CD4-positive, alpha-beta T cell treated with Interleukin-17A for 4 hours (primary cell): ENCODE results near the gene HECTD2.
"Not testable (repeated sequence)": the region's sequence is repeated elsewhere in the genome, so short reads cannot be mapped to it uniquely, and the experiment has no call there.

Source experiments
- DNase-seq: peaks from one replicate; pipeline ENCODE4 v3.0.0-alpha.2; 2020; ENCODE audit warnings: mixed read lengths

HECTD2 gene

DNA sequence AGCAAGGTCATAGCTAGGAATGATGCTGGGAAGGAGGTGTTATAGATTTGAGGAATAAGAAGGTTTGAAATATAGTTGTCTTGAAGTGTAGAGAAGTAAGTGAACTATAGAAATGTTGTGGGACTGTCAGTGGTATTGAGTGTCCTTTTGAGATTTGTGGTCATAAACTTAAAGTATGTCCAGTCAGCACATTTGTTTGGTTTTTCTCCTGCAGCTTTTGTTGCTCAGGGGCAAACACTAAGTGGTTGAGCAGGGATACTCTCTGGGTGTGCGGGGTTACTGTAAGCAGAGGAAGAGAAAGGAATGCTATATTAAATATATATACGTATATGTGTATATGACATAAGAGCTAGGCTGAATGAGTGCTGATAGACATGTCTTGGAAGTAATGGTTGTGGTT lies 67.1 kb downstream of the HECTD2 start:
- DNase-seq: no peak

DNA sequence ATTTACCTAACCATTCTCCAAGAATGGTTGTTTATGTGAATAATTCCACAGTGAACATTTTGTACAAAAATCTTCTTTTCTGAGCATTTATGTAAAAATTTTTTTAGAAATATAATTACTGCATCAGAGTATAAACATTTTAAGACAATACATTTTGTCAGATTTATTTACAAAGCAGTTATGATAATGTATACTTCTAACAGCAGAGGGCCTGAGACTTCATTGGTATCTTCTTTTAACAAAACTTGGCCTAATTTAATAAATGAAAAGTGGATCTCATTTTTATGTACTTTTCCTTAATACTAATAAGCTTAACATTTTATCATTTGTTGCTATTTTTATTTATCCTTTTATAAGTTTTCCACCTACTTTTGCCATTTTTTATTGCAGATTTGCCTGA lies 69.4 kb downstream of the HECTD2 start:
- no peak for DNase-seq

DNA sequence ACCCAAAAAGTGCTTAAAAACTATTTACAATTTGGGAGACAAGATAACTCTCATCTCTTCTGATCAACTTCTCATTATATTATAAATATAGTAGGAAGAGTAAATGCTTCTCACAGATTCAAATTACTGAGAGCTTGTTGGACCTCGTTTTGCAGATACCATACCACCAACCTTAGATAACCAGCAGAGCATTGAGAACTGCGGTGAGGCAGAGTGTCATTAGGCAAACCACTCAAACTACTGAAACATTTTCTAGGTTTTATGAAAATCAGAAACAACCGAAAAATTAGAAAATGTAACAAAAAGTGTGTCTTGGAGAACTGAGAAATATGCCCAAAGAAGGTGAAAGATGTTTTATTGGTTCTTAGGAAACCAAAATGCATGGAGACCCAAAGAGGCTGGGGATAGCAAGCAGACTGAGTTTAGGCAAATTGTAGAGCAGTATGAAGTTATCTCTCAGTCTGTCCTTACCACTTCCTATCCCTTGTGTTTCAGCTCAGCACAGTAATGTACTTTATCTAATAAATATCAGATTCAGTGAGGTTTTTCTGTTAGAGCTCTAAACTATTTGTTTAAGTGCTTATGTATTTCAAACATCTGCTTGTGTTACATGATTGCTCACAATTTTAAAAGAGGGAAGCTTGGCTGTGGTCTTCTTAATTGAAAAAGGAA lies 77.9 kb downstream of the HECTD2 start:
- no peak for DNase-seq

DNA sequence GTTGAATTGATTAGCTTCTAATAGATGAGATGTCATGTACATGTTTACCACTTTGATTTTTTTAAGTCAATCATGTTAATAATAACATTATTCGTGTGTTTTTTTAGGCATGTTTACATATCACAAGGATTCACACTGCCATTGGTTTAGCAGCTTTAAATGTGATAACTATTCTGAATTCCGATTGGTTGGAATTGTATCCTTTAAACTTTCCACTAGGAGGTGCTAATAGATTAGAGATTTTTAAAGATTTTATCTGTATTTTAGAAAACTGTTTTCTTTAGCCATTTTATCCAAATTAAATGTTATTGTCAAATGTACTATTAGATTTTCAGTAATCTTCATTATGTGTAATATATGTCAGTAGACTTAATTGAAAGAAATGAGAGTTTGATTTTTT lies 83.2 kb downstream of the HECTD2 start:
- DNase-seq: no peak

DNA sequence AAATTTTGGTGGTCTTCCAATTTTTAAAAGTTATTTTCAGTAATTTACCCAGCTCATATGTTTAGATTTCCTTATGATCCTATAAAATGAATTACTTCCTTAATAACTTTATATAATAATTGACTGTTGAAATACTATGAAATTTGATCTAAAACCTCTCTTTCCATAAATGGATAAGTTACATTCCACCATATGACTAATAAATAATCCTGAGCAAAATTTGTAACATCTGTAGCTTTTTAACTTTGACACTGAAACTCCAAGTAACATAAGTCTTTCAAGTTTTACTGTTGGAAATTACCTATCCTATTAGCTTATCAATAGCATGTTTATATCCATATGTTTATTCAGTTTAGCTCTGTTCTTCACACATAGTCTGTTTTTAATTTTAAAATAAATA lies 85.3 kb downstream of the HECTD2 start:
- no peak for DNase-seq

DNA sequence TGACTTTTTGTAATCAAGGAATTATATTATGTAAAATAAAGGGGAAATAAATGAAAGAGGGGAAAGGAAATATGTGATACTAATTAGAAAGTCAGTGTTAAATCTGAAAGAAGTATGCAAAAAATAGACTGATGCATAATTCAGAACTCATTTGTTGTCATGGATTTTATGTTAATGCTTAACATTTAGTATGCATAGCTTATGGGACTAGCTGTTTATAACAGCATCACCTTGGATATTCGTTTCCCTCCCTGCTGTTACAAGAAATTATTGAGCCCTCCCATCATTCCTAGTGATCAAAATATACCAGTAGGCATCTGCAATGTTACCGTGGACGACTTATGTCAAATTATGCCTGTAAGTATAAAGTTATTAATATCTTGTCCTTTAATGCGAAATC lies 85.9 kb downstream of the HECTD2 start:
- no peak for DNase-seq

DNA sequence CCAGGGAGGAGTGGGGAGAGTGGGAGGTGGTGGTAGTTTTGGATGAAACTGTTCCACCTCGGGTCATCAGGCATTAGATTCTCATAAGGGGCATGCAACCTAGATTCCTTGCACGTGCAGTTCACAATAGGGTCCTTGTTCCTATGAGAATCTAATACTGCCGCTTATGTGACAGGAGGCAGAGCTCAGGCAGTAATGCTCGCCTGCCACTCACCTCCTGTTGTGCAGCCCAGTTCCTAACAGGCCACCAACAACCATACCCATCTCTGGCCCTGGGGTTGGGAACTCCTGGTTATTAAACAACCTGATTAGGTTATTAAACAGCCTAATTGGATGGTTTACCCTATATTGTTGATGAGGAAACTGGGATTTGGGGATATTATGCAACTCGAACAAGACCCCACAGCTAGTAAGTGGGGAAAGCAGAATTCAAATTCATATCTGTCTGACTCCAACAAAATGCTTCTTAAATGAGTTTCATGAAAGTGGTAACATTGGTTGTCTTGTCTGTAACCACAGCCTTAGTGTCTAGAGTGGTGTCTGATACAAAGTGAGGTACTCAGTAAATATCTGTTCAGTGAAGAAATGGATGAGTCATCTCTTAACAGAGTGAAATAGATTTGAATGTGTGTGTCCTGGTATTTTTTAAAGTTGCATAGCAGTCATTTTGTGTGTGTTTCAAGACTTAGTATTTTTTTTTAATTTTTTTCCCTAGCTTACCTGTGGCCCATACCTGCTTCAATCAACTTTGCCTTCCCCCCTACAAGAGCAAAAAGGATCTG lies 101.6 kb downstream of the HECTD2 start:
- no peak for DNase-seq

DNA sequence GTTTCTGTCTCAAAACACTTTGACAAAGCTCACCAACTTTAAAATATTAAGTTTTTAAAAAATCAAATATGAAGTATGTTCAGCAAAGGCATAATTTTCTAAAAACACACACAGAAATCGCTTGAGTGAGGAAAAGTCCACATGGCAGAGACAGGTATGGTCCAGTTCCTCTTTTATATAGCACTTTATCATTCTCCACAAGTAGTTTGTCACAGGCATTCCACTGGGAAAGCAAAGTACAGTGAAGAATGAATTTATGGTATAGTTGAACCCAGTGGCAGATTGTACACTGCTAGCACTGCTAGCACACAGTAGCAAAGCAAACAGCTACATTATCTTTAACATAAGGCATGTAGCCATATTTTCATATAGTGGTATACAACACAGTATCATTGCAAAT lies 102.3 kb downstream of the HECTD2 start:
- DNase-seq: no peak

DNA sequence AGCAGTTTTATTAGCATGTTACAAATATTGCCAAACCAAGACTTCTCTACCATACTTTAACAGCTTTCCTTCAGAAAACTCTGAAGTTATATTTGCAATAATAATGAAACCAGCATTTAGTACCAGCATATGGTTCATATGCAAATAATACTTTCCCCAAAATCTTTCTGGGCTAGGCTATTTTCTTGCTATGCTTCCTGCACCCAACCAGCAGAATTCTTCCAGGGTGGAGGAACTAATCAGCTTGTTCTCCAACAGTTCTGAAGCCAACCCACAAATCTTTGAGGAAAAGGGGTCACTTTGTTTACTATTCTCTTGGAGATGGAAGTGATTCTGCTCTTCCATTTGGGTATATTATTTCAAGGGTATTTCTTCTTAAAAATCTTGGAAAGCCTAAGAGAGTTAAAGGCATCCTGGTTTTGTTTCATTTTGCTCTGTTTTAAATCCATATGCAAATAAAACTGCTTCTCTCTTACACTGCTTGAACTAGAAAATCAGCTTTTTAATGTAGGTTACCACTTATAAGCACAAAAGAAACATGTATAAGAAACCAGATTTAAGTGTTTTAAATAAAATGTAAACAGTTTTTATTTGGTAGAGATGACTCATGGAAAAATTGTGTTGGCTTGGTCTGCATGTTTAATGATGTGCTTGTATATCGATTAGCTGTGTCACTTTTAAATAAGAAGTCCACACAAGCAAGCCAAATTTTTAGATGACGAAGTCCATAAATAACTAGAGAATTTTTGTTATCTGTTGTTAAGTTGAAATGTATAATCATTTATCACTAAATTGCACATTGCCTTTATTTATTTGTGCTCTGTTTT lies 103.7 kb downstream of the HECTD2 start:
- DNase-seq: no peak

DNA sequence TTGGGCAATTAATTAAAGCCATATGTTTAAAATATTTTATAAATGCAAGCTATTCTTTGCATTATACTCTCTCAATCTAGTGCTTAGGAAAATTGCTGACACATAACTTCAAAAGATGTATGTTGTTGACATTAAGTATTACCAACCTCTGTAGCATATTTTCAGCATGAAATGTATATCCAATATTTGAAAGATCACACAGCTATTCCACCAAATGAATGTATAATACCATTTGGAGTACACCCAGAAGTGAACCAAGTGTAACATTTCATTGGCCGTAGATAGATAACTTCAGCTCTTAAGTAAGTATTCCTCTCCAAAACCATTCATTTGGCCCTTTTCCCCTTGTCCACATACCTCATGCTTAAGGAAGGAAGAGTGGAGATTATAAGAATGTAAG lies 104.6 kb downstream of the HECTD2 start:
- DNase-seq: no peak

DNA sequence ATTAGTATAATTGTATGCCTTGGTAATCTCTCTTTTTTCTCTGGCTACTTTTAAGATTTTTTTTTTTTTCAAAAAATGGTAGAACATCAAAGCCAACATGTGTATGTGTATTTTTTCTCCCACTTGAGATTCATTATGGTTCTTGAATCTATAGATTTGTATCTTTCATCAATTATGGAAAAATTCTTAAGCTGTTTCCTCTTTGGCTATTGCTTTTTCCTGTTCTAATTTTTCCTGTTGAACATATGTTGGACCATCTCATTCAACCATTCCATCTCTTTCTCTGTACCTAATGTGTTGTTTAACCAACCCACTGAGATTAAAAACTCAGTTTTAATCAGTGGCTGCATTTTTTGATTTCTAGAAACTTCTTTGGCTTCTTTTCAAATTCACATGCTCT lies 107.2 kb downstream of the HECTD2 start:
- no peak for DNase-seq

DNA sequence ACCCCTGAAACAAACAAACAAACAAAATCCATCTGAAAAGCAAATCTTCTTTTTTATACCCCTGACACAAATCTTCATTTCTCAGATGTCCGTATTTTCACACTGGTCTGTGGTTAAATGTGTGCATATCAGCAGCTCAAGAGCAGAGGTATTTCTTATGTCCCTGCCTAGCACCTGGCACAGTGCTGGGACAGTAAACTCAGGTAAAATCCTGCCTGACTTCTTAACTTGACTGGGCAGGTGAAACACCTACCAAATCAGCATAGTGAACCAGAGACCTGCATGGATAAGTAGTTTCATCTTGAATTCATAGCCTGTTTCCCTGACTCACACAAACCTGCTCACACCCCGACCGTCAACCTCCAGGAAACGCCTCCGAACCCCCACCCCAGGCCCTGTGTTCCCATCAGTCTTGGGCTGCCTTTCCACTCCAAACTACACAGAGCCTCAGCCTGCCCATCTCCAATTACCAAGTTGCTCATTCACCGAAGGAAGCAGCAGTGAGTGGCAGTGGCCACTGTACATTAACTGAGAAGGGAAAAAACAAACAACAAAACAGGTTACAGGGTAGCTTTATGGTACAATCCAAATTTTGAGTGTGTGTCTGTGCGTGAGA lies 109.9 kb downstream of the HECTD2 start:
- no peak for DNase-seq

DNA sequence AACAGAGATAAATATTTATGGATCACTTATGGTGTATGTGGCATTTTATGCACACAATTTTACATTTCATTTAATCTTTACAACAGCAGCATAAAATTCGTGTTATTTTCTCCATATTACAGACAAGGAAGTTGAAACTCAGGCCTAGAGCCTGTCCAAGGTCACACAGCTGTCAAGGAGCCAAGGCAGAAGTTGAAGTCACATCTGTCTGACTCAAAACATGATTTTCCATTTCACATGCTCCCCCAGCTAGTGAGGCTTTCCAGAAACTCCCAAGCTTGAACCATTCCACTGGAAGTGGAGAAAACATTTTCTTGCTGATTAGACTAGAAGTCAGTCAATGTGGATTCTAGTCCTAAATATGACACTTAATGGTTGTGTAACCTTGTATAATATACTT lies 110.5 kb downstream of the HECTD2 start:
- DNase-seq: no peak

DNA sequence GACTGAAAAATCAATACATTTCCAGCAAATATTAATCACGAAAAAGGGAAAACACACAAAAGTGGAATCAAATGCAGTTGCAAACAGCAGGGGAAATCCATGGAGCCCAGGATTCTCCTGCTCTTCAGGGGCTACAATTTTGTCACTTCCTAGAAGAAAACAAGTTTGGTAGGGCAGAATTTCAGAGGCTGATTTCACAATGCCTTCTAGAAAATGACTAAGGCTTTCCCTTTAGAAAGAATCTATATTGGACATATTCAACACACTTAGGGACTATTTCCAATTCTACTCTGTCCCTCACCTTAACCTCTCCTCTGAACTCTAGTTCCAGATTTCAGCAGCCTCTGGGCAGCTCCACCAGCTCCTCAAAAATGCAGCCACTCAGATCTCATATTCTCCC lies 111.3 kb downstream of the HECTD2 start:
- no peak for DNase-seq

DNA sequence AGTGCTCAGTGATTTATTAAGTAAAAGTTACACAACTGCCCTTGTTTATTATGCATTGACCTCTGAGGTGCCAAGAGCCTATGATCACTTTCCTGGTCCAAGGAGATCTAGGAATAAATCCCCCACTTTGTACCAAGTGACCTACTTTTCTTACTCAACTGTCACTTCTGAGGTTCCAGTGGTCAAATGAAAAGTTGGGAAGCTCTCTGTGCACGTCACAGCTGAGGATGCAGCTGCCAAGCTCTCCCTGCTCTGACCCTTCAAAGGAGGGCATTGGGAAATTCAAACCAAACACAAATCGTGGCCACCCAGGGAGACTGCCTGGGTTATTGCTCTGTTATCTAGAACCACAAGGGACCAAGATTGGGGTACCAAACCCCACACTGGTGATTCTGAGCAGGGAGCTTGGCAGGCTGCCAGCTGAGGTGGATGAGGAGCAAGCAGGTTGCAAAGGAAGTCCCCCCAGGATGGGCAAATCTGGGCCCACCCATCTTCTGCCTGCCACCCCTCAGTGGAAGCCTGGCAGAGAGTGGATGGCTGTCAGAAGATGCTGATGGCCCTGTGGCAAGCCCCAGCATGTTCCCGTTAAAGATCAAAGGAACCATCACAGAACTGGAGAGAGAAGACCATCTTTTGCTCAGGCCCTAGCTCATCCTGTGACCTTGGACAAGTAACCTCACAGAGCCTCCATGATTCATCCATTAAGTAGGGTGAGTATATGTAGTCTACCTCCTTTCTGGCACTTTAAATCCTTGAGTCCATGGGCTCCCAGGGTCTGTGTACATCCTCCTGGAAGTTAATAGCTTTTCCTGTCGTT lies 116.0 kb downstream of the HECTD2 start:
- no peak for DNase-seq

DNA sequence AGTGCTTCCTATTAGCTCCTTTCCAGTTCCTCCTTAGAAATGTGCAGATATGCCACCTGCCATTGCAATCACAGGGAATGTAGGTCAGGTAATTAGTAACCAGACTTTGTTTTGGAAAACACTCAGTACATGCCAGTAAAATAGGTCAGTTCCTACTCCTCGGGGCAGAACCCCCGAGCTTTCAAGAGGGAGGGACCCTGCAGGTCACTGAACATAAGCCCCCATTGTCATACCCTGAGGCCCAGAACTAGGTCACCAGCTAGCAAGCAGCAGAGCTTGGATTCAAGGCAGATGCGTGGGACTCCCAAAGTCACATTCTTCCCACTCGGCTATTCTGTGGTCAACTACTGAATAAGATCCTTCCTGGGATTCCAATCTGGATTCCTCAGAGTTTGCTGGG lies 117.9 kb downstream of the HECTD2 start:
- no peak for DNase-seq

DNA sequence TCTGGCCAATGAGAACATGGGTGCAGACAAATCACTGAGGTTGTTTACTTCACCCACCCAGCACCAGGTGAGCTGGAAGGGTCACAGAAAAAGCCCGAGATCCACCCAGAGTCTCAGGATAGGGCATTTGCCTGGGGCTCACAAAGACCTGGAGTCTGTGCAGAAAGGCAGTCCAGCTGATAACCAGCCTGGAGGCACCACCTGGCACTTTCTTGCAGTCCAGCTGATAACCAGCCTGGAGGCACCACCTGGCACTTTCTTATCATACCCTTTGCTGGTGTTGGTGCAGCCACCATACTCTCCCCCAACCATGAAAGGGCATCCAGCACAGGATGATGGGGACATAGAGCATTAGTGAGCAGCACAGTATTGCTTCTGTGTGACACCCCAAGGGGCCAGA lies 118.6 kb downstream of the HECTD2 start:
- DNase-seq: no peak

DNA sequence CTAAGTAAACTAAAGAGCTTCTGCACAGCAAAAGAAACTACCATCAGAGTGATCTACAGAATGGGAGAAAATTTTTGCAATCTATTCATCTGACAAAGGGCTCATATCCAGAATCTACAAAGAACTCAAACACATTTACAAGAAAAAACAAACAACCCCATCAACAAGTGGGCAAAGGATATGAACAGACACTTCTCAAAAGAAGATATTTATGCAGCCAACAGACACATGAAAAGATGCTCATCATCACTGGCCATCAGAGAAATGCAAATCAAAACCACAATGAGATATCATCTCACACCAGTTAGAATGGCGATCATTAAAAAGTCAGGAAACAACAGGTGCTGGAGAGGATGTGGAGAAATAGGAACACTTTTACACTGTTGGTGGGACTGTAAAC lies 124.6 kb downstream of the HECTD2 start:
- DNase-seq: not testable (repeated sequence)

DNA sequence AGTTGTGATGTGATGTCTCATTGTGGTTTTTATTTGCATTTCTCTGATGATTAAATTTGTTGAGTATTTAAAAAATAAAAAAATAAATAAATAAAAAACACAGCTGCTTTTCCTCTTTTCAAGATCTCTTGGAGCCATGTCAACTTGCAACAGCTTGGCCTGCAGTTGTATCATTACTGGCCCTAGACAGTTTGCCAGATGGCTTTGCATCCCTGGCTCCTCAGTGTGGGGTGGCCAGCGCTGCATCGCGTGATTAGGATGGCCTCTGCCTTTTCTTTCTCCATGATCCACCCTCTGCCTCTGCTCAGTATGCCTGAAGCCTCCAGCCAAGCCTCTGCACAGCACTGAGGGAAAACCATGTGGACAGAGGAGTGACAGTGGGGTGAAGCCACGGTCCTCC lies 126.0 kb downstream of the HECTD2 start:
- DNase-seq: no peak

DNA sequence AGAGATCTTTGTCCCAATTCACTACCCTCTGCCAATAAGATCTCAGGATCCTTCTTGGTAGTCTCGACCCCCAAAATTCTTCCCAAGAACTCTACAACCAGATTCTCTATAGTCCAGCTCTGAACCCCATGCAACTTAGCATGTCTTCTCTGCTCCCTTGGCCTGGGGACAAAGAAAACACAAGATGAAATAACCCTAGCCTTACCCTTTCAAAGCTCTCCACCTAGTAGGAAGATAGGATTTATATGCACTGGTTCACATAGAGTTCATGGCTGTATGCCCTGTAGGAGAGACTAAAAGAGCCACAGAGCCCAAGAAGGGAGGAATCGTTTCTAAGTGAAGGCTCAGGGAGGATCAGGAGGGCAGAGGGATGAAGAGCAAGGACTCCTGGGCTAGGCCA lies 126.6 kb downstream of the HECTD2 start:
- DNase-seq: no peak

DNA sequence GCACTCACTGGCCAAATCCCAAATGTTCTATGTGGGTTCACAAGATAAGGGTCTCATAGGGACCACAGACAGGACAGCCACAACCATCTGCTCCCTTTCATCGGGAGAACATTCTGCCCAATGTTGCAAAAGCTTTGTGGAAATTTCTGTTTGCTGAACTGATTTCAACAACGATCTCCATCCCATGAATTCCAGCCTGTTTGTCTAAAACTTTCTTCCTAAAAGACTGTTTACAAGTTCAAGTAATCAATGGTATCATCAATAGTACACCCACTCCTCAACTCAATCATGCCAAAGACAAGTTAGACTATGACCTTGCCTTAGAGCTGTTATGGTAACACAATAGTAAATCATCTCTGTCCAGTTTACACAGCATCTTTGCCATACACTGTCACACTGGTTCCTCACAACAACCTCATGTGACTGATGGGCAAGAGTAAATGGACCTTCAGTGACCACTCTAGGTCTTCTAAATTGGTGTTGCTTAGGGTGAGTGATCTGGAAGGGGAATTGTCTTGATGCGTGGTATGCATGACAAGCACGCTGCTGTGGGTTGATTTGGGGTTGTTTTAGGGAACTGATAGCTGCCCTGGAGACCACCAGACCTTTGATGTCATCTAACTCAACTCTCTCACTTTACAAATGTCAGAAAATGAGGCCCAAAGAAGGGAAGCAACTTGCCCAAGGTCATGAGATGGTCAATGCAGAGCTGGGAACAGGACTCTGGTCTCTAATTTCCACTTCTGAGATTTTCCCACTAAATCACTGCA lies 127.7 kb downstream of the HECTD2 start:
- no peak for DNase-seq

DNA sequence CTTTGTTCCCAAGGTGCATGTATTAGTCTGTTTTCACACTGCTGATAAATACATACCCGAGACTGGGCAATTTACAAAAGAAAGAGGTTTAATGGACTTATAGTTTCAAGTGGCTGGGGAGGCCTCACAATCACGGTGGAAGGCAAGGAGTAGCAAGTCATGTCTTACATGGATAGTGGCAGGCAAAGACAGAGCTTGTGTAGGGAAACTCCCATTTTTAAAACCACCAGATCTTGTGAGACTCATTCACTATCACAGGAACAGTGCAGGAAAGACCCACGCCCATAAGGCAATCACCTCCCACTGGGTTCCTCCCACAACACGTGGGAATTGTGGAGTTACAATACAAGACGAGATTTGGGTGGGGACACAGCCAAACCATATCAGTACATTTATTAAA lies 129.8 kb downstream of the HECTD2 start:
- no peak for DNase-seq
